Activated CD4-positive, alpha-beta T cell treated with anti-CD3 and anti-CD28 coated beads, Interleukin-2, amount 10 ng/mL, durations not matched to agents 7 days and 5 days (primary cell): Measurements from ENCODE around the gene LMF1. TPM values are rescaled to one million over a fixed set of nuclear protein-coding genes. Genes with fewer than 3 reads are reported as not detected.

Experiments
- CTCF ChIA-PET: fragments of 350-600 bp; sonication (Branson Sonifier 250); formaldehyde crosslinking; loops from one replicate; lab custom pipeline; 2021; ENCODE audit warnings: antibody characterized with exemption; lab: Charles Lee
- POLR2A ChIA-PET: fragments of 350-600 bp; sonication (Branson Sonifier 250); formaldehyde crosslinking; loops from one replicate; lab custom pipeline; 2021; ENCODE audit warnings: antibody characterized with exemption; lab: Charles Lee
- DNase-seq: peaks from one replicate; pipeline ENCODE4 v3.0.0-alpha.2; 2020
- H3K27ac Mint-ChIP-seq: one replicate; pipeline ENCODE4 v1.8.0; 2021; ENCODE audit warnings: mild to moderate bottlenecking, moderate library complexity, mixed read lengths
- H3K27me3 Mint-ChIP-seq: one replicate; pipeline ENCODE4 v1.8.0; 2021; ENCODE audit warnings: mixed read lengths
- H3K36me3 Mint-ChIP-seq: one replicate; pipeline ENCODE4 v1.8.0; 2021; ENCODE audit warnings: low read depth, mixed read lengths
- H3K4me1 Mint-ChIP-seq: one replicate; pipeline ENCODE4 v1.8.0; 2021; ENCODE audit warnings: mixed read lengths
- H3K4me3 Mint-ChIP-seq: one replicate; pipeline ENCODE4 v1.8.0; 2021; ENCODE audit warnings: mild to moderate bottlenecking, moderate library complexity, mixed read lengths
- H3K9me3 Mint-ChIP-seq: one replicate; pipeline ENCODE4 v1.8.0; 2021; ENCODE audit warnings: mixed read lengths
- total RNA-seq, 2 experiments: library from RNA; stranded (reverse); gene quantifications; one replicate each; pipeline ENCODE4 v1.2.3, GENCODE V29; 2021

Gene LMF1
- total RNA-seq, 2 experiments from 2014 or later, result 20.5 to 23.0 TPM

DNA sequence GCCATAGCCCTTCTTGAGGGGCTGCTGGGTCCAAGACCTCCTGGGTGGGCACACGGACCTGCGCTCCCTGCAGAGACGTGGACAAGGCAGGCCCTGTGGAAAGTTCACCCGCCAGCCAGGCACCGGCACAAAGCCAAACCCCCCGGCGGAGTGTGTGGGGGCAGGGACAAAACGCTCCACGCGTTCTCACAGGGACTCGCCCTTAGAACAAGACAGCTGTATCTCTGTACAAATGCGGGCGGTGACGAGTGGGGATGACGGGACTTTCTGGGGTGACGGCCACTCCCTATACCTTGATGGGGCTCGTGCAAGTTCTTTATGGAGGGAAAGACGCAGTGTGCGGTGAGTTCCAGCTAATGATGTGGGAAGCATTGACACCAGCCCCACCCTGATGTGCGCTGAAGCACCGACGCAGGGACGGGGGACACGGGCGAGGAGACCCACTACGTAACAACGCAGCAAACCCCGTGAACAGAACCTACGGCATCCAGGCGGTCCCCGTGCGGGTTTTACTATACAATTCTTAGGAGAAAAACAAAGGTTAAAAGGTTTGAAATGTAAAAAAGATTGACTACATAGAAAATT lies 49.4 kb downstream of the LMF1 start:
- CTCF ChIA-PET, result no interaction called here
- H3K4me1 Mint-ChIP-seq, result no peaks in the 10 kb centered on the region
- no peak overlapping the region for H3K27ac Mint-ChIP-seq
- POLR2A ChIA-PET, result interaction anchor here (0.6 kb wide), 1 partner anchor 34 kb away, joined by 3 read pairs; no protein-coding TSS in a partner anchor
- no peaks in the 10 kb centered on the region for H3K27me3 Mint-ChIP-seq
- peaks cover 9% of the 10 kb centered on the region for H3K36me3 Mint-ChIP-seq
- H3K9me3 Mint-ChIP-seq, result peaks cover 6% of the 10 kb centered on the region
- DNase-seq, result no peak
- no peak overlapping the region for H3K4me3 Mint-ChIP-seq

DNA sequence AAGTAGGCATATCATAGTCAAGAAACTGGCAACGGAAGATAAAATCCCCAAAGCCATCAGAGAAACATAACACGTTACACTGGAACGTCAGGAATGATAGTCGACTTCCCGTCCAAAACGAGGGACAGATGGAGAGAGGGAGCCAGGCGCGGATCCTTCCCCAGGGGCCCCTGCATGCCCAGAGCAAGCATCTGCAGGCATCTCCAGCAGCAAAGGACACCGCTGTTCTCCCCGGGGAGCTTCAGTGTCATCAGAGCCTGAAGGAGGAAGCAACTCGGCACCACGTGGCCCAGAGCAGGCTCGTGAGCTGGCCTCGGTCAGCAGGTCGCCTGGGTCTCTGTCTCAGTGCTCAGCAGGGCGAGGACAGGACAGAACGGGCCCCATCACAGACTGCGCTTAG lies 50.1 kb downstream of the LMF1 start:
- H3K36me3 Mint-ChIP-seq, result peaks cover 5% of the 10 kb centered on the region
- no peak for DNase-seq
- POLR2A ChIA-PET, result interaction anchor here (0.6 kb wide), 1 partner anchor 34 kb away, joined by 3 read pairs; no protein-coding TSS in a partner anchor
- H3K9me3 Mint-ChIP-seq, result peaks cover under 1% of the 10 kb centered on the region
- CTCF ChIA-PET, result no interaction called here
- no peaks in the 10 kb centered on the region for H3K4me1 Mint-ChIP-seq
- no peak overlapping the region for H3K27ac Mint-ChIP-seq
- no peaks in the 10 kb centered on the region for H3K27me3 Mint-ChIP-seq
- H3K4me3 Mint-ChIP-seq, result no peak overlapping the region

DNA sequence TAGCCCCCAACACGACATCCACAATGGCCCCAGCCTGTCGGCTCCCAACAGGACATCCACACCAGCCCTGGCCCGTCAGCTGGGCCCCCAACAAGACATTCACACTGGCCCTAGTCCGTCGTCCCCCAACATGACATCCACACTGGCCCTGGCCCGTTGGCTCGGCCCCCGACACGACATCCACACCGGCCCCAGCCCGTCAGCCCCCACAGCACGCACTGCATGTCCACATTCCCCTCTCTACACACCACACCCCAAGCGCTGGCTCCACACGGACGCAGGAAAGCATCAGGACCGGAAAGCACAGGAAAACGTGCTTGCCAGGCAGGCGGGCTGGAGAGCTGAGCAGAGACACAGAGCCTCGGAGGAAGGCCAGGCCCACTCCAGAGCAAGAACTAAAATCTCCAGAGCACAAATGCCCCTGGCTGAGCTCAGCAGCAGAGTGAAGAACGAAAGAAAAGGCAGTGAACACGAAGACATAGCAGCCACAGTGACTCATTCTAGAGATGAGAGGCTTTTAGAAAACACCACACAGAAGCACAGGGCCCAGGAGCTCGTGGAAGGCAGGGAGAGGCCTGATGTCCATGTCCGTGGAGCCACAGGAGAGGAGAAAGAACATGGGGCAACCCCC lies 50.6 kb downstream of the LMF1 start:
- ChIA-PET POLR2A (no interaction called here), CTCF (no interaction called here)
- Mint-ChIP-seq H3K9me3 (no peaks in the 10 kb centered on the region), H3K27me3 (no peaks in the 10 kb centered on the region), H3K27ac (no peak overlapping the region), H3K4me3 (no peak overlapping the region), H3K36me3 (peaks cover 5% of the 10 kb centered on the region), H3K4me1 (no peaks in the 10 kb centered on the region)
- DNase-seq, result no peak

DNA sequence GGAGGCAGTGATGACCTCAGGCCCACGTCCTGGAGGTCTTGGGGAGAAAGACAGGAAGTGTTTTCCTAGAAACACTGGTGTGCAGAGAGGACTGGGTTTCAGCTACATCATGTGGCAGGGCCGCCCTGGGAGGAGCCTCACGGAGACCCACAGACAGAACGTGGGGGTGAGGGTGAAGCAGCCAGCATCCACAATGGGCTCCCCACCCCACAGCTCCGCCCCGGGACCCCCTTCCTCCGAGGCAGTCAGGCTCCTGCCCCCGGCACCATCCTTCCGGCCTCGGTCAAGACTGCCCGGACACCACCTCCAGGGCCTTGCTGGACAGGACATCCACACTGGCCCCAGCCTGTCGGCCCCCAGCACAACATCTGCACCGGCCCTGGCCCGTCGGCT lies 51.1 kb downstream of the LMF1 start:
- H3K27ac Mint-ChIP-seq, result no peak overlapping the region
- no peaks in the 10 kb centered on the region for H3K27me3 Mint-ChIP-seq
- H3K36me3 Mint-ChIP-seq, result peaks cover 5% of the 10 kb centered on the region
- H3K4me1 Mint-ChIP-seq, result no peaks in the 10 kb centered on the region
- CTCF ChIA-PET, result no interaction called here
- no peaks in the 10 kb centered on the region for H3K9me3 Mint-ChIP-seq
- POLR2A ChIA-PET, result no interaction called here
- H3K4me3 Mint-ChIP-seq, result no peak overlapping the region
- no peak for DNase-seq

DNA sequence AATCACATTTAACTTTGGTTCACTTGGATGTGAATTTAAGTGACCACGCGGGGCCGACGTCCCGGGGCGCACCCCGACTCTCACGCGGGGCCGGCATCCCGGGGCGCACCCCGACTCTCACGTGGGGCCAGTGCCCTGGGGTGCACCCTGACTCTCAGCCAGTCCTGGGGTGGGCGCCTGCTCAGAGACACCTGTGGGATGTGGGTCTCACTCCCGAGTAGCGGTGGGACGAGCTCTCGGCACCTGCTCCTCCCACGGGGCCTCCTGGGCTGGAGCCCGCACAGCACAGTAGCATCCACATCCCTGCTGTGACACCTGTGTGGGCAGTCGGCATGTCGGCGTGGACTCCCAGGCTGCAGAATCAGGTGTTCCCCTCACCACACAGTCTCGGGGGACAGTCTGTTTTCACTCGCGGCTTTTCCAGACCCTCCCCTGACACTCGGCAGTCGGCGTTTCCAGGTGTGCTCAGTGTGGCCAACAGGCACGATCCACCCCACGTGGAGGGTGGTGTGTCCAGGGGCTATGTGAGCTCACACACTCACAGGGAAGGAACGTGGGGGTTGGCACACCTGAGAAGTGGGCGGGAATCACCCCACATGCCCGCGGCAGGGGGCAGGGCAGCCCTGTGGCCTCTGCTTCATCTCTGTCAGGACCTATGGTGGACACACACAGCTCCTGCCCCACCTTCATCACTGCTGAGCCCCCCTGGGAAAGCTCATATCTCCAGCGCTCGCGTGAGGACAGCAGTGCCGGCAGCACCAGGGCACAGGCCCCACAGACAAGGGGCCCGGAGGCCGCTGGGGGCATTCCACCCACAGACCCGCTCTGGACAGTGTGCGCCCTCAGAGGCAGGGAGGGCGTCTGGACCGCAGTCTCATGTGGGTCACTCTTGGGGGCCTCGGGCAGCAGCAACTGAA lies 51.8 kb downstream of the LMF1 start:
- CTCF ChIA-PET, result no interaction called here
- no peak for DNase-seq
- Mint-ChIP-seq H3K9me3 (no peaks in the 10 kb centered on the region), H3K27me3 (no peaks in the 10 kb centered on the region), H3K4me1 (no peaks in the 10 kb centered on the region), H3K27ac (no peak overlapping the region), H3K4me3 (no peak overlapping the region), H3K36me3 (peaks cover 5% of the 10 kb centered on the region)
- POLR2A ChIA-PET, result no interaction called here

DNA sequence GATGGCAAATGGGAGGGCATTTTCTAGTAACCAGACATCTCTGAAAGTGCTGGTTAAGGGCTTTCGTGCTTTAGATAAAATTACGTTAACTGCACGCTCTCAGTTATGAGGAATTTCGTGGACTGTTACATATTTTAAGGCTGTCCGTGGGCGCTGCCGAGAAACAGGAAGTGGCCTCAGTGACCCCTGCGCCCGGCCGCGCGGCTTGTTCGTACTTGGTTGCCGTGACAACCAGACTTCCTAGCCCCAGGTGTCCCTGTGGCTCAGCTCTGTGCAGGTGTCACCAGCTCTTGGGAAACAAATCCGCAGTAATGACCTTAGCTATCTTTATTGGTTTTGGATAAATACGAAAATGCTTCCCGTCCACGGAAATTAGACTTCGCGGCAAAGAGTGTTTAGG lies 52.7 kb downstream of the LMF1 start:
- Mint-ChIP-seq H3K9me3 (no peaks in the 10 kb centered on the region), H3K4me3 (no peak overlapping the region), H3K4me1 (no peaks in the 10 kb centered on the region), H3K27ac (no peak overlapping the region), H3K36me3 (peaks cover 5% of the 10 kb centered on the region), H3K27me3 (no peaks in the 10 kb centered on the region)
- DNase-seq, result no peak
- ChIA-PET CTCF (no interaction called here), POLR2A (no interaction called here)

DNA sequence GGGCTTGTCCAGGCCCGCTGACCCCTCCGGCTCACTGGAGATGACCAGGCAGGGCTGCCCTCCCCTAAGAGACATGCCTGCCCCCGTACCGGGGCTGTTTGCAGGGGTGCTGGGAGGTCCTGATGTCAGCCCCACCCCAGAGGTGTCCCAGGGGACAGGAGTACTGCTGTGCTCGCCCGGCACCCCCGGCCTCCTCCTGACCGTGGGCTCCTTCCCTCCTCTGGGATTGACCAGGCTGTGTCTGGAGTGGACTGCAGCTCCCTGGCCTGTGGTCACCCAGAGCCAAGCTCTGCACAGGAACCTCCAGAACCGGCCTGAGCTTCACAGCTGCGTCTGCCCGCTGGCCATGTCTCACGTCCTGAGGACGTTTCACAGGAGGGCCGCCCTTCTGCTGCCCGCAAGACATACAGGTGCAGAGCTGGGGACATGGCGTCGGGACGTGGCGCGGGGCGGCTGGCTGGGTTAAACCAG lies 53.2 kb downstream of the LMF1 start:
- no peak for DNase-seq
- Mint-ChIP-seq H3K27ac (no peak overlapping the region), H3K36me3 (peaks cover 5% of the 10 kb centered on the region), H3K4me1 (no peaks in the 10 kb centered on the region), H3K27me3 (no peaks in the 10 kb centered on the region), H3K4me3 (no peak overlapping the region), H3K9me3 (no peaks in the 10 kb centered on the region)
- ChIA-PET CTCF (no interaction called here), POLR2A (no interaction called here)

DNA sequence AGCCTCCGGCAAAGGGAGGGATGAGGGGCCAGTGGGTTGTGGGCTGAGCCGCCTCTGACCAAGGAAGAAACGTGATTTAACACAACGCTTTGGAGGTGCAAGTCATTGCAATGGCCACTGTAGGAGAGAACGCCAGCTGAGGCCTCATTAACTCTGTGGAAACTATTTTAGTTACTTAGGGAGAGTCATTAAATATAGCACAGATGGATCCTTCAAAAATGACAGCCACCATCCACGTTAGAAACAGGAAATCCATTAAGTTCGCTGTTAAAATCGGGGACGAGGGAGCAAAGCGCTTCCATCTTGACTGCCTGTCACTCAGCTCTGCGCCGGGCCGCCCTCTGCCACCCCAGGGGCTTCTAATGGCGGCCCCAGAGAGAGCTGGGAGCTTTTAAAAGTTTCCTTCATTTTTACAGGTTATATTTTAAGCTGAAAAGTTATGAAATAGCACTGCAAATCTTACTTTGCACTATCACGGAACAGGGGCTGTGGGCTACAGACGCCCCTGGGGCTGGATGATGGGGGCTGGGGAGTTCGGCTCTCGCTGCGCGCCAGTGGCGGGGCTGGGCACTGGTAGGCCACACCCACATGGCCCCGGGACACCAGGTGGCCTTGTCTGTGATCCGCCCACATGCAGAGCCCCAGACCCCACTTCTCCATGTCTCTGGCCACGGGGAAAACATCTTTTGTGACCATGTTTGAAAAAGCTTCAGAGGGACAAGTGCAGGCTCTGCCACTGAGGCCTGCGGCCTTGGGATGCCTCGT lies 54.6 kb downstream of the LMF1 start:
- CTCF ChIA-PET, result interaction anchor here (0.6 kb wide), 1 partner anchor 104 kb away, joined by 5 read pairs; no protein-coding TSS in a partner anchor
- no peak overlapping the region for H3K27ac Mint-ChIP-seq
- H3K4me3 Mint-ChIP-seq, result no peak overlapping the region
- no peaks in the 10 kb centered on the region for H3K36me3 Mint-ChIP-seq
- H3K9me3 Mint-ChIP-seq, result no peaks in the 10 kb centered on the region
- DNase-seq, result no peak
- POLR2A ChIA-PET, result no interaction called here
- H3K4me1 Mint-ChIP-seq, result no peaks in the 10 kb centered on the region
- no peaks in the 10 kb centered on the region for H3K27me3 Mint-ChIP-seq

DNA sequence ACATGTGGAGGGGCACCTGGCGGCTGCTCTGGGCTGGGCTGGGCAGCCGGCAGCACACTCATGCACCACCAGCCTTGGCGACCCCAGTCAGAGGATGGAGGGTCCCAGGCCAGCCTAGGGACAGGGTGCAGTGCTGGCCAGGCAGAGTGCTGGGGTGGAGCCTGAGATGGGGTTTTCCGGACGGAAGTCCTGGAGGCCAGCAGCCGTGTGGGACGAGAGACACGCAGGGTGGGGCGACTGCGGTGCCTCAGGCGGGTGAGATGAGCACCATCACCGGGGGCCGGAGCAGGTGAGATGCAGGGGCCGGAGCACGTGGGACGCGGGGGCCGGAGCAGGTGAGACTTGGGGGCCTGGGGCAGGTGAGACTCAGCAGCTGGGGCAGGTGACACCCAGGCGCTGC lies 55.2 kb downstream of the LMF1 start:
- Mint-ChIP-seq H3K9me3 (no peaks in the 10 kb centered on the region), H3K27ac (no peak overlapping the region), H3K4me3 (no peak overlapping the region), H3K36me3 (no peaks in the 10 kb centered on the region), H3K4me1 (no peaks in the 10 kb centered on the region), H3K27me3 (no peaks in the 10 kb centered on the region)
- ChIA-PET CTCF (no interaction called here), POLR2A (no interaction called here)
- DNase-seq, result no peak

DNA sequence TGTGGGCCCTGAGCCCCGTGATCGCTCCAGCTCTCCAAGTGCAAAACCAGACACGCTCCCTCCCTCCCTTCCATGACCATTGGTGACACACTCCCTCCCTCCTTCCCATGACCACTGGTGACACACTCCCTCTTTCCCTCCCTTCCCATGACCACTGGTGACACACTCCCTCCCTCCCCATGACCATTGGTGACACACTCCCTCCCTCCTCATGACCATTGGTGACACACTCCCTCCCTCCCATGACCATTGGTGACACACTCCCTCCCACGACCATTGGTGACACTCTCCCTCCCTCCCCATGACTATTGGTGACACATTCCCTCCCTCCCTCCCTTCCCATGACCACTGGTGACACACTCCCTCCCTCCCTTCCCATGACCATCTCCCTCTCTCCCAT lies 56.3 kb downstream of the LMF1 start:
- POLR2A ChIA-PET, result no interaction called here
- no peak for DNase-seq
- H3K27me3 Mint-ChIP-seq, result no peaks in the 10 kb centered on the region
- H3K36me3 Mint-ChIP-seq, result no peaks in the 10 kb centered on the region
- H3K9me3 Mint-ChIP-seq, result no peaks in the 10 kb centered on the region
- CTCF ChIA-PET, result no interaction called here
- H3K27ac Mint-ChIP-seq, result no peak overlapping the region
- H3K4me1 Mint-ChIP-seq, result no peaks in the 10 kb centered on the region
- no peak overlapping the region for H3K4me3 Mint-ChIP-seq

DNA sequence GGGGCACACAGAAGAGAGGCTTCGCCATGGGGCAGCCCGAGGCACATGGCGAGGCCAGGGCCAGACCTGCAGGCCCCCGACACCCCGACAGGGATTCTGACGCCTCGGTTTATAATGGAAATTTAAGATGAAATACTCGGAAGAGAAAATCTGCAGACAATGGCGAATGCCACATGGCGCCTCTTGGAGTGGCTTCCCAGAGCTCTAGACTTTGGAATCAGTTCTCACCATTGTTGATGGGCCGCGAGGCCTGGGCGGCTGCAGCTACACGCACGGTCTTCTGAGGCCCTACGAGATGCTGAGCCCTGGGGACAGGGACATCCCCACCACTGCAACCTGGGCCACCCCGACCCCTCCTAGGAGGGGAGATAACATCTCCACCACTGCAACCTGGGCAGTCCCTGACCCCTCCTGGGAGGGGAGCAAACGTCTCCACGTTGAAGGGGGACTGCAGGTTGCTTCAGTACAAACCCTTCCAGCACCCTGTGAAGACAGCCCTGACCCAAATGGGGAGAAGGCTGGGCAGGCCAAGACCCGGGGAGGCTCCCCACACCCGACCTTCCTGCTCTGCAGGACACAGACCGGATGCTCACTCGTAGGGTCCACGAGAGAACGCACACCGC lies 56.9 kb downstream of the LMF1 start:
- Mint-ChIP-seq H3K27ac (no peak overlapping the region), H3K36me3 (peaks cover 4% of the 10 kb centered on the region), H3K4me3 (no peak overlapping the region), H3K27me3 (no peaks in the 10 kb centered on the region), H3K9me3 (no peaks in the 10 kb centered on the region), H3K4me1 (no peaks in the 10 kb centered on the region)
- CTCF ChIA-PET, result no interaction called here
- no peak for DNase-seq
- POLR2A ChIA-PET, result no interaction called here
